Endothelial cell of umbilical vein (primary cell): ENCODE data around the gene DGCR2. TPM values are rescaled to one million over a fixed set of nuclear protein-coding genes. Genes with fewer than 3 reads are reported as not detected.

Experiments
- BruUV-seq: library from RNA; stranded (reverse); fragments of 400-500 nt; replicated peaks from 2 replicates; lab custom pipeline; 2021; lab: Mats Ljungman, UMichigan
- CTCF ChIA-PET: fragments of 300-600, 350-600 bp; sonication (Branson Sonifier 250); formaldehyde crosslinking; loops from one replicate; lab custom pipeline; 2021; ENCODE audit warnings: antibody characterized with exemption, inconsistent platforms; lab: Charles Lee
- POLR2A ChIA-PET: fragments of 300-600, 350-600 bp; sonication (Branson Sonifier 250); formaldehyde crosslinking; loops from one replicate; lab custom pipeline; 2021; ENCODE audit warnings: antibody characterized with exemption, inconsistent platforms; lab: Charles Lee
- DNase-seq: peaks from one replicate; pipeline ENCODE4 v3.0.0-alpha.2; 2011; ENCODE audit warnings: low read depth, low spot score
- FAIRE-seq: peaks from 2 replicates; lab custom pipeline; 2011; peaks lifted over from hg19 to GRCh38; lab: Jason Lieb, UNC
- H2AFZ ChIP-seq: 2 replicates; pipeline ENCODE4 v1.6.0; 2012; ENCODE audit warnings: low read depth, low read length, control low read depth, inconsistent platforms
- H3K27ac ChIP-seq: 2 replicates; pipeline ENCODE4 v1.5.1; 2011; ENCODE audit warnings: low read depth, mild to moderate bottlenecking, control low read depth, low read length, moderate library complexity; ENCODE audit not compliant: insufficient read depth
- H3K27me3 ChIP-seq, 2 experiments: 2 replicates each; pipeline versions ENCODE4 v1.6.0 to v1.6.1; 2011; ENCODE audit warnings: low read length in 2 of 2, mixed read lengths in 1 of 2; ENCODE audit not compliant: control insufficient read depth in 2 of 2, insufficient read depth in 2 of 2
- H3K36me3 ChIP-seq, 2 experiments: 2 replicates in 1 of 2; 3 replicates in 1 of 2; pipeline ENCODE4 v1.5.1; 2011; ENCODE audit warnings: low read length in 2 of 2, mild to moderate bottlenecking in 1 of 2, moderate library complexity in 1 of 2; ENCODE audit not compliant: control insufficient read depth in 2 of 2, insufficient read depth in 2 of 2; ENCODE audit errors: extremely low read depth in 1 of 2
- H3K4me1 ChIP-seq: 3 replicates; pipeline ENCODE4 v1.5.1; 2011; ENCODE audit warnings: mild to moderate bottlenecking, low read length; ENCODE audit not compliant: control insufficient read depth, insufficient read depth; ENCODE audit errors: extremely low read depth
- H3K4me2 ChIP-seq: 2 replicates; pipeline ENCODE4 v1.6.1; 2011; ENCODE audit warnings: low read length, control low read depth, mixed read lengths; ENCODE audit not compliant: insufficient read depth
- H3K4me3 ChIP-seq, 3 experiments: fragments of 200-600 bp in 1 of 3; sonication (generic), shearing (Covaris generic) in 1 of 3; replicated peaks in 1 of 3; 2 replicates each; pipeline ENCODE4 v1.5.1; 2011 to 2016; ENCODE audit warnings: control low read depth in 3 of 3, low read length in 3 of 3, mild to moderate bottlenecking in 2 of 3, inconsistent platforms in 1 of 3, low read depth in 1 of 3, moderate library complexity in 1 of 3; ENCODE audit not compliant: insufficient read depth in 1 of 3
- H3K79me2 ChIP-seq: 2 replicates; pipeline ENCODE4 v1.6.0; 2012; ENCODE audit warnings: low read length, inconsistent platforms; ENCODE audit not compliant: control insufficient read depth, insufficient read depth
- H3K9ac ChIP-seq: replicated peaks from 2 replicates; pipeline ENCODE3; 2011; ENCODE audit warnings: low read length, control low read depth; ENCODE audit not compliant: insufficient read depth; ENCODE audit errors: extremely low read depth
- H3K9me1 ChIP-seq: replicated peaks from 3 replicates; pipeline ENCODE4 v1.6.0; 2011; ENCODE audit warnings: mild to moderate bottlenecking, low read length; ENCODE audit not compliant: control insufficient read depth, insufficient read depth; ENCODE audit errors: extremely low read depth
- H3K9me3 ChIP-seq: replicated peaks from 2 replicates; pipeline ENCODE4 v1.5.1; 2012; ENCODE audit warnings: low read length, inconsistent platforms; ENCODE audit not compliant: control insufficient read depth, insufficient read depth
- H4K20me1 ChIP-seq: replicated peaks from 2 replicates; pipeline ENCODE3; 2011; ENCODE audit warnings: mild to moderate bottlenecking, low read length; ENCODE audit not compliant: control insufficient read depth, insufficient read depth; ENCODE audit errors: extremely low read depth
- CTCF ChIP-seq, 2 donors: IDR thresholded peaks; 1 replicate in 1 of 2; 2 replicates in 1 of 2; pipeline ENCODE4 v1.5.1; 2011; ENCODE audit warnings: low read length in 2 of 2, mild to moderate bottlenecking in 2 of 2, moderate library complexity in 2 of 2, control low read depth in 1 of 2, inconsistent platforms in 1 of 2, low read depth in 1 of 2; ENCODE audit not compliant: insufficient read depth in 1 of 2; ENCODE audit errors: extremely low read depth in 1 of 2
- EZH2 ChIP-seq: IDR thresholded peaks from 2 replicates; pipeline ENCODE4 v1.6.1; 2012; ENCODE audit warnings: borderline replicate concordance, low read depth, mild to moderate bottlenecking, moderate library complexity, low read length, inconsistent platforms; ENCODE audit not compliant: severe bottlenecking
- FOS ChIP-seq: IDR thresholded peaks from 2 replicates; pipeline ENCODE4 v1.6.1; 2011; ENCODE audit warnings: mild to moderate bottlenecking, low read length, moderate library complexity, borderline replicate concordance; ENCODE audit not compliant: insufficient read depth
- GATA2 ChIP-seq: IDR thresholded peaks from 2 replicates; pipeline ENCODE4 v1.7.0; 2011; ENCODE audit warnings: low read depth, mild to moderate bottlenecking, moderate library complexity, mixed read lengths, low read length; ENCODE audit not compliant: insufficient read length, insufficient read depth
- JUN ChIP-seq: IDR thresholded peaks from 2 replicates; pipeline ENCODE4 v1.6.1; 2011; ENCODE audit warnings: borderline replicate concordance, low read depth; ENCODE audit not compliant: insufficient read length, insufficient read depth
- MAX ChIP-seq: IDR thresholded peaks from 2 replicates; pipeline ENCODE4 v1.6.1; 2011; ENCODE audit not compliant: insufficient read depth, insufficient read length
- MYC ChIP-seq: IDR thresholded peaks from one replicate; pipeline ENCODE4 v1.6.1; 2011; ENCODE audit warnings: mild to moderate bottlenecking, low read depth, low read length
- POLR2A ChIP-seq: IDR thresholded peaks from 2 replicates; pipeline ENCODE4 v1.6.1; 2012; ENCODE audit warnings: low read depth, mild to moderate bottlenecking, control low read depth, low read length
- POLR2AphosphoS5 ChIP-seq: IDR thresholded peaks from 2 replicates; pipeline ENCODE4 v1.6.1; 2012; ENCODE audit warnings: low read depth, mild to moderate bottlenecking, control low read depth, low read length, moderate library complexity; ENCODE audit not compliant: insufficient read depth
- dilution Hi-C: fragments of 300-500 bp; cut with MboI; formaldehyde crosslinking; loops from one replicate; pipeline ENCODE4 v1.15.0; 2019; ENCODE audit warnings: low sequenced_read_pairs; ENCODE audit not compliant: extremely low pct_ligation_motif_present
- intact Hi-C: fragments of 100-400 bp; cut with micrococcal nuclease; formaldehyde crosslinking; loops from one replicate; pipeline ENCODE4 v1.10.0; 2022
- polyA plus RNA-seq, 4 experiments: library from polyadenylated mRNA; depleted of rRNA in 3 of 4; stranded (reverse) in 3 of 4; unstranded in 1 of 4; fragments of >200 nt; gene quantifications; 2 replicates each; pipeline versions ENCODE4 v1.2.1 to v1.2.3, GENCODE V29; 2011 to 2012; ENCODE audit warnings: missing spikeins in 1 of 4
- total RNA-seq: library from RNA; stranded (reverse); gene quantifications from 2 replicates; pipeline ENCODE4 v1.2.3, GENCODE V29; 2021

Gene DGCR2
- total and polyA plus RNA-seq, 2 donors (not counting 3 experiments of a cell fraction or from before 2014, with no cell fraction given) = 44.8 to 51.2 TPM

- no peaks in the 10 kb centered on the region for H3K79me2 ChIP-seq
- intact Hi-C loops = no loop called here
- no TSS peak for BruUV-seq
- no peaks in the 10 kb centered on the region for H3K9me1 ChIP-seq
- H3K9me3 ChIP-seq = no peaks in the 10 kb centered on the region
- dilution Hi-C loops = no loop called here
- no peaks in the 10 kb centered on the region for H4K20me1 ChIP-seq
- ChIA-PET CTCF (no interaction called here), POLR2A (no interaction called here)
- H3K4me1 ChIP-seq = no peaks in the 10 kb centered on the region
- DNase-seq (no peak), FAIRE-seq (no peak)
- no peak overlapping the region for H2AFZ ChIP-seq
- TF ChIP-seq POLR2A (no peak), EZH2 (no peak), MYC (no peak), FOS (no peak), GATA2 (no peak), JUN (no peak), MAX (no peak), CTCF (IDR thresholded peaks at IDR 0.05; ENCODE audit: extremely low read depth in 1 of 2, insufficient read depth in 1 of 2, low read depth in 1 of 2, low read length in 2 of 2) (no peak), POLR2AphosphoS5 (no peak)
- no peak overlapping the region for H3K4me3 ChIP-seq
- no peaks in the 10 kb centered on the region for H3K27me3 ChIP-seq
- H3K27ac ChIP-seq = no peak overlapping the region
- H3K9ac ChIP-seq = no peak overlapping the region
- H3K4me2 ChIP-seq = no peak overlapping the region
- peaks cover 0 to 35% of the 10 kb centered on the region in 2 experiments for H3K36me3 ChIP-seq
Measured at GRCh38 chr22:19038728-19039447, 83.3 kb downstream of the DGCR2 start.
